K562 (cell line): ENCODE measurements around the gene NEMF. TPM values are rescaled to one million over a fixed set of nuclear protein-coding genes. Genes with fewer than 3 reads are reported as not detected.

Experiments
- ATAC-seq: fragments of 200-7000 bp; cut with Tn5 transposase; 3 replicates; pipeline ENCODE4 v1.9.1; 2020; ENCODE audit warnings: moderate library complexity
- BruUV-seq: library from RNA; stranded (reverse); fragments of 400-500 nt; replicated peaks from 2 replicates; lab custom pipeline; 2021; lab: Mats Ljungman, UMichigan
- CTCF ChIA-PET: fragments of 300-600 bp; formaldehyde crosslinking; extraction: SDS; loops from one replicate; lab custom pipeline; 2021; ENCODE audit warnings: low intra/inter-chr PET ratio; lab: Yijun Ruan, JAX
- POLR2A ChIA-PET: fragments of 300-600, 350-650 bp; sonication (Branson Sonifier 250); formaldehyde crosslinking; extraction: SDS; loops from one replicate; lab custom pipeline; 2021; ENCODE audit warnings: antibody characterized with exemption, inconsistent platforms; lab: Yijun Ruan, JAX
- DNase-seq, 4 experiments: peaks; one replicate each; pipeline versions ENCODE4 v3.0.0 to v3.0.0-alpha.2; 2011 to 2018; ENCODE audit warnings: low spot score in 3 of 4, mixed read lengths in 3 of 4; ENCODE audit errors: extremely low read depth in 1 of 4
- FAIRE-seq: peaks from 2 replicates; lab custom pipeline; 2011; peaks lifted over from hg19 to GRCh38; lab: Jason Lieb, UNC
- H2AFZ ChIP-seq: 2 replicates; pipeline ENCODE4 v1.6.0; 2011; ENCODE audit warnings: low read depth, low read length, control low read depth, inconsistent platforms
- H3K27ac ChIP-seq: fragments of 200-600 bp; 3 replicates; pipeline ENCODE4 v1.8.0; 2011; ENCODE audit warnings: low read depth, mild to moderate bottlenecking, control low read depth, inconsistent platforms, low read length, moderate library complexity, mixed read lengths; ENCODE audit errors: extremely low read depth
- H3K27me3 ChIP-seq, 2 experiments: fragments of 300-600 bp in 1 of 2; 2 replicates in 1 of 2; 3 replicates in 1 of 2; pipeline versions ENCODE4 v1.6.0 to v1.8.0; 2011; ENCODE audit warnings: inconsistent platforms in 2 of 2, low read length in 2 of 2, mild to moderate bottlenecking in 1 of 2, mixed read lengths in 1 of 2, moderate library complexity in 1 of 2; ENCODE audit not compliant: control insufficient read depth in 2 of 2, insufficient read depth in 2 of 2
- H3K36me3 ChIP-seq: fragments of 300-600 bp; 3 replicates; pipeline ENCODE4 v1.8.0; 2011; ENCODE audit warnings: mild to moderate bottlenecking, low read length, inconsistent platforms; ENCODE audit not compliant: control insufficient read depth, insufficient read depth
- H3K4me1 ChIP-seq, 2 experiments: fragments of 200-600 bp in 1 of 2; replicated peaks in 1 of 2; 2 replicates in 1 of 2; 3 replicates in 1 of 2; pipeline versions ENCODE4 v1.5.1 to v1.8.0; 2011; ENCODE audit warnings: inconsistent platforms in 2 of 2, low read length in 2 of 2, mild to moderate bottlenecking in 1 of 2, mixed read lengths in 1 of 2, moderate library complexity in 1 of 2; ENCODE audit not compliant: control insufficient read depth in 2 of 2, insufficient read depth in 2 of 2
- H3K4me2 ChIP-seq: 2 replicates; pipeline ENCODE4 v1.6.1; 2011; ENCODE audit warnings: low read length, control low read depth, inconsistent platforms, mixed read lengths; ENCODE audit not compliant: insufficient read depth
- H3K4me3 ChIP-seq: fragments of 200-600 bp; sonication (generic), shearing (Covaris generic); 2 replicates; pipeline ENCODE4 v1.5.1; 2016; ENCODE audit warnings: control low read depth, inconsistent platforms
- H3K79me2 ChIP-seq: fragments of 200-600 bp; 3 replicates; pipeline ENCODE4 v1.8.0; 2011; ENCODE audit warnings: low read length, inconsistent platforms; ENCODE audit not compliant: control insufficient read depth, insufficient read depth
- H3K9ac ChIP-seq, 2 experiments: 2 replicates each; pipeline versions ENCODE4 v1.6.0 to v1.6.1; 2011; ENCODE audit warnings: low read depth in 2 of 2, low read length in 2 of 2, control low read depth in 1 of 2, inconsistent platforms in 1 of 2, mild to moderate bottlenecking in 1 of 2, mixed read lengths in 1 of 2; ENCODE audit not compliant: insufficient read depth in 1 of 2
- H3K9me1 ChIP-seq: one replicate; pipeline ENCODE4 v1.6.0; 2011; ENCODE audit warnings: inconsistent platforms, mild to moderate bottlenecking, low read length, moderate library complexity; ENCODE audit not compliant: control insufficient read depth, insufficient read depth
- H3K9me3 ChIP-seq: replicated peaks from 2 replicates; pipeline ENCODE4 v1.5.1; 2011; ENCODE audit warnings: low read depth, low read length, inconsistent platforms; ENCODE audit not compliant: control insufficient read depth, insufficient read depth
- H4K20me1 ChIP-seq: replicated peaks from 2 replicates; pipeline ENCODE4 v1.6.1; 2011; ENCODE audit warnings: low read length, inconsistent platforms, mixed read lengths; ENCODE audit not compliant: control insufficient read depth, insufficient read depth
- ATF7 ChIP-seq: fragments of 450-650 bp; IDR thresholded peaks from 2 replicates; pipeline ENCODE4 v1.7.1; 2014; ENCODE audit warnings: mild to moderate bottlenecking, moderate library complexity
- CBFA2T2 ChIP-seq: fragments of 450-650 bp; conservative IDR thresholded peaks from 2 replicates; pipeline ENCODE4 v1.6.1; 2017; ENCODE audit warnings: mild to moderate bottlenecking
- CBFA2T3 ChIP-seq: fragments of 450-650 bp; IDR thresholded peaks from 2 replicates; pipeline ENCODE4 v1.6.1; 2017
- CTBP1 ChIP-seq: fragments of 450-650 bp; IDR thresholded peaks from 2 replicates; pipeline ENCODE4 v1.6.1; 2016; ENCODE audit warnings: borderline replicate concordance
- FOXA1 ChIP-seq: fragments of 450-650 bp; IDR thresholded peaks from 2 replicates; pipeline ENCODE4 v1.6.1; 2016; ENCODE audit warnings: mild to moderate bottlenecking, borderline replicate concordance
- NUFIP1 ChIP-seq: fragments of 450-650 bp; IDR thresholded peaks from 2 replicates; pipeline ENCODE4 v1.6.1; 2018; ENCODE audit not compliant: partially characterized antibody
- RAD21 ChIP-seq, 2 experiments: fragments of 250-450 bp in 1 of 2; fragments of 450-650 bp in 1 of 2; sonication (Bioruptor Pico) in 1 of 2; formaldehyde crosslinking in 1 of 2; IDR thresholded peaks in 1 of 2; conservative IDR thresholded peaks in 1 of 2; 2 replicates each; pipeline versions ENCODE4 v1.4.0 to v1.8.0; 2020 to 2022; ENCODE audit warnings: mild to moderate bottlenecking in 2 of 2, moderate library complexity in 1 of 2
- SAFB ChIP-seq: fragments of 200-400 bp; formaldehyde crosslinking; IDR thresholded peaks from 2 replicates; pipeline ENCODE4 v1.6.1; 2017; ENCODE audit warnings: low read depth, low read length, borderline replicate concordance
- SMARCA4 ChIP-seq: fragments of 450-650 bp; IDR thresholded peaks from 2 replicates; pipeline ENCODE4 v1.6.1; 2016
- SPI1 ChIP-seq: IDR thresholded peaks from 2 replicates; pipeline ENCODE4 v1.6.1; 2011; ENCODE audit warnings: low read depth, low read length, control low read depth, borderline replicate concordance
- TCF3 ChIP-seq: sonication (generic); formaldehyde crosslinking; IDR thresholded peaks from 2 replicates; pipeline ENCODE4 v1.4.0; 2020; ENCODE audit warnings: mild to moderate bottlenecking, missing genetic modification reagents
- TOE1 ChIP-seq, 2 experiments: fragments of 450-650 bp in 1 of 2; sonication (generic) in 1 of 2; formaldehyde crosslinking in 1 of 2; IDR thresholded peaks; 2 replicates each; pipeline versions ENCODE4 v1.7.1 to v1.8.0; 2016 to 2022; ENCODE audit warnings: borderline replicate concordance in 2 of 2, mild to moderate bottlenecking in 2 of 2, antibody characterized with exemption in 1 of 2, inconsistent platforms in 1 of 2, low read depth in 1 of 2, missing genetic modification reagents in 1 of 2, moderate library complexity in 1 of 2
- ZNF311 ChIP-seq: fragments of 250-450 bp; sonication (Bioruptor Pico); IDR thresholded peaks from 2 replicates; pipeline ENCODE4 v1.4.0; 2020; ENCODE audit warnings: mild to moderate bottlenecking, moderate library complexity
- ZNF316 ChIP-seq: fragments of 450-650 bp; IDR thresholded peaks from 2 replicates; pipeline ENCODE4 v1.6.1; 2016
- ZNF764 ChIP-seq: fragments of 250-450 bp; sonication (Bioruptor Pico); IDR thresholded peaks from 2 replicates; pipeline ENCODE4 v1.4.0; 2020; ENCODE audit warnings: low read depth, mild to moderate bottlenecking, moderate library complexity
- WGBS: fragments of 100-300 bp; shearing (Covaris generic); methylation state at CpG from one replicate; pipeline ENCODE4 v1.1.6; 2016; ENCODE audit warnings: low coverage, mixed read lengths; ENCODE audit not compliant: insufficient coverage; ENCODE audit errors: missing lambda C conversion rate; 5-methylcytosine and 5-hydroxymethylcytosine counted together
- in situ Hi-C: fragments of 300-500 bp; cut with MboI; formaldehyde crosslinking; loops from 4 replicates; pipeline ENCODE4 v1.15.0; 2018; ENCODE audit warnings: inconsistent platforms, mixed read lengths
- intact Hi-C: fragments of 100-400 bp; cut with micrococcal nuclease; formaldehyde crosslinking; loops from 2 replicates; pipeline ENCODE4 v1.14.2; 2022
- polyA plus RNA-seq, 8 experiments: library from polyadenylated mRNA; depleted of rRNA in 4 of 8; stranded (reverse) in 5 of 8; unstranded in 3 of 8; fragments of >200 nt; fragmentation: Nextera tagmentation in 2 of 8; fragmentation: Illumina TruSeq in 1 of 8; extraction: Ambion mirVana in 2 of 8; extraction: Trizol in 1 of 8; gene quantifications; 2 replicates each; pipeline versions ENCODE4 v1.2.1 to v1.2.3, GENCODE V29; 2011 to 2014; ENCODE audit warnings: inconsistent platforms in 1 of 8, missing spikeins in 1 of 8
- total RNA-seq, 7 experiments: library from RNA; depleted of rRNA in 6 of 7; stranded (reverse); fragments of >200 nt in 6 of 7; fragmentation: Illumina TruSeq in 2 of 7; extraction: Trizol in 2 of 7; gene quantifications; 2 replicates each; pipeline versions ENCODE4 v1.2.1 to v1.2.3, GENCODE V29; 2011 to 2021; ENCODE audit warnings: low replicate concordance in 1 of 7
- TF ChIP-seq, protein P1 (sequence below): sonication (generic); formaldehyde crosslinking; IDR thresholded peaks from 2 replicates; pipeline ENCODE4 v1.5.0; 2020; ENCODE audit warnings: missing genetic modification reagents
- TF ChIP-seq, protein P2 (sequence below): IDR thresholded peaks from 2 replicates; pipeline ENCODE4 v1.6.1; 2011; ENCODE audit warnings: borderline replicate concordance, low read depth, mild to moderate bottlenecking, moderate library complexity, low read length; ENCODE audit not compliant: insufficient read depth, poor library complexity, severe bottlenecking
- TF ChIP-seq, protein P3 (sequence below): fragments of 450-650 bp; IDR thresholded peaks from 2 replicates; pipeline ENCODE4 v1.6.1; 2018; ENCODE audit warnings: mild to moderate bottlenecking, low read depth; ENCODE audit not compliant: partially characterized antibody

Gene NEMF
- total and polyA plus RNA-seq, 9 of the 15 experiments (the other 6 are each of a cell fraction or from before 2014, with no cell fraction given) = 38.8 to 94.4 (median 61.0) TPM

DNA sequence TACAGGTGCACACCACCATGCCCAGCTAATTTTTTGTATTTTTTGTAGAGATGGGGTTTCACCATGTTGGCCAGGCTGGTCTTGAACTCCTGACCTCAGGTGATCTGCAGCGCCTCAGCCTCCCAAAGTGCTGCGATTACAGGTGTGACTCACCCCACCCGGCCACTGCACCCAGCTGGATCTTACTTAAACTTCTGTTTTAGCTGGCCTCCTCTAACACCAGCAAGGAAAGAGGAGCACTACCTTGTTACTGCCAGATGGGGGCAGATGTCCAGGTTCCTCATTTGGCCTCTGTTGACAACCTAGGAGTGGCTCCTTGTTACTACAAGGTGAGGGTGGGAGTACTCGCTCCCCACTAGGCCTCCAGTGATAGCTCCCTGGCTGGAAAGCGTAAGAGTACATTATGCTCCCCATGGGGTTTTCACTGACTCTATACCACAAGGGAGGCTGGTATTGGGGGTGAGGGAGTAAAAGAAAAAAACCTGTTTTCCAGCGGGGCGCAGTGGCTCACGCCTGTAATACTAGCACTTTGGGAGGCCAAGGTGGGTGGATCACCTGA is 27.1 kb upstream of the NEMF start:
- ChIA-PET CTCF (no interaction called here), POLR2A (interaction anchor here (0.7 to 2.3 kb wide), 4 partner anchors 12 to 246 kb away, joined by 3 to 12 read pairs (median 6); partner anchors contain the start of gene ARF6)
- Histone ChIP-seq H3K4me3 (no peak overlapping the region), H3K4me1 (peaks cover 17 to 29% of the 10 kb centered on the region in 2 experiments), H3K9me3 (no peaks in the 10 kb centered on the region), H3K27ac (peak overlapping the region; percentile 67; the same call in 2 of the 3 replicates), H4K20me1 (no peaks in the 10 kb centered on the region), H3K9ac (0 out of 4 replicates have a peak overlapping the region, but pooled peaks of 1 of the 2 experiments have one; percentile 41), H3K4me2 (peak overlapping the region; percentile 3; the same call in 1 of the 2 replicates), H2AFZ (peak overlapping the region; percentile 77), H3K27me3 (no peaks in the 10 kb centered on the region), H3K79me2 (no peaks in the 10 kb centered on the region), H3K9me1 (no peaks in the 10 kb centered on the region), H3K36me3 (no peaks in the 10 kb centered on the region)
- ATAC-seq = peak; percentile 92
- no TSS peak for BruUV-seq
- intact Hi-C loops (no loop called here), in situ Hi-C loops (no loop called here)
- WGBS = 29% methylated on average over 8 of the region's 8 CpGs
- peak; percentile 65 to 86 (median 69) for DNase-seq
- peak; percentile 99 for FAIRE-seq
- TF ChIP-seq ZNF764 (CRISPR knock-in tag) (no peak), ZNF311 (CRISPR knock-in tag) (no peak), CBFA2T3 (peak; percentile 53), SPI1 (peak; percentile 78), ZNF316 (no peak), TCF3 (CRISPR knock-in tag) (peak; percentile 24; the same call in 1 of the 2 replicates), CTBP1 (peak; percentile 64), FOXA1 (no peak), NUFIP1 (no peak), CBFA2T2 (0 out of 2 replicates have a peak, but pooled peaks have one; percentile 30), TOE1 (IDR thresholded peaks at IDR 0.05; ENCODE audit: borderline replicate concordance) (0 out of 2 replicates have a peak, but pooled peaks have one; percentile 20), TOE1 (CRISPR knock-in tag; IDR thresholded peaks at IDR 0.05; ENCODE audit: borderline replicate concordance, low read depth) (no peak), SMARCA4 (no peak; the same call in 1 of the 2 replicates), RAD21 (CRISPR knock-in tag; conservative IDR thresholded peaks at IDR 0.05 in 1 of 2, IDR thresholded peaks at IDR 0.05 in 1 of 2) (peak; percentile 50 to 72), ATF7 (peak; percentile 35; the same call in 1 of the 2 replicates), SAFB (no peak)
- TF ChIP-seq, protein P1, sequence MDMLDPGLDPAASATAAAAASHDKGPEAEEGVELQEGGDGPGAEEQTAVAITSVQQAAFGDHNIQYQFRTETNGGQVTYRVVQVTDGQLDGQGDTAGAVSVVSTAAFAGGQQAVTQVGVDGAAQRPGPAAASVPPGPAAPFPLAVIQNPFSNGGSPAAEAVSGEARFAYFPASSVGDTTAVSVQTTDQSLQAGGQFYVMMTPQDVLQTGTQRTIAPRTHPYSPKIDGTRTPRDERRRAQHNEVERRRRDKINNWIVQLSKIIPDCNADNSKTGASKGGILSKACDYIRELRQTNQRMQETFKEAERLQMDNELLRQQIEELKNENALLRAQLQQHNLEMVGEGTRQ (CRISPR knock-in tag) = no peak
- TF ChIP-seq, protein P2, sequence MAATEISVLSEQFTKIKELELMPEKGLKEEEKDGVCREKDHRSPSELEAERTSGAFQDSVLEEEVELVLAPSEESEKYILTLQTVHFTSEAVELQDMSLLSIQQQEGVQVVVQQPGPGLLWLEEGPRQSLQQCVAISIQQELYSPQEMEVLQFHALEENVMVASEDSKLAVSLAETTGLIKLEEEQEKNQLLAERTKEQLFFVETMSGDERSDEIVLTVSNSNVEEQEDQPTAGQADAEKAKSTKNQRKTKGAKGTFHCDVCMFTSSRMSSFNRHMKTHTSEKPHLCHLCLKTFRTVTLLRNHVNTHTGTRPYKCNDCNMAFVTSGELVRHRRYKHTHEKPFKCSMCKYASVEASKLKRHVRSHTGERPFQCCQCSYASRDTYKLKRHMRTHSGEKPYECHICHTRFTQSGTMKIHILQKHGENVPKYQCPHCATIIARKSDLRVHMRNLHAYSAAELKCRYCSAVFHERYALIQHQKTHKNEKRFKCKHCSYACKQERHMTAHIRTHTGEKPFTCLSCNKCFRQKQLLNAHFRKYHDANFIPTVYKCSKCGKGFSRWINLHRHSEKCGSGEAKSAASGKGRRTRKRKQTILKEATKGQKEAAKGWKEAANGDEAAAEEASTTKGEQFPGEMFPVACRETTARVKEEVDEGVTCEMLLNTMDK = no peak
- TF ChIP-seq, protein P3, sequence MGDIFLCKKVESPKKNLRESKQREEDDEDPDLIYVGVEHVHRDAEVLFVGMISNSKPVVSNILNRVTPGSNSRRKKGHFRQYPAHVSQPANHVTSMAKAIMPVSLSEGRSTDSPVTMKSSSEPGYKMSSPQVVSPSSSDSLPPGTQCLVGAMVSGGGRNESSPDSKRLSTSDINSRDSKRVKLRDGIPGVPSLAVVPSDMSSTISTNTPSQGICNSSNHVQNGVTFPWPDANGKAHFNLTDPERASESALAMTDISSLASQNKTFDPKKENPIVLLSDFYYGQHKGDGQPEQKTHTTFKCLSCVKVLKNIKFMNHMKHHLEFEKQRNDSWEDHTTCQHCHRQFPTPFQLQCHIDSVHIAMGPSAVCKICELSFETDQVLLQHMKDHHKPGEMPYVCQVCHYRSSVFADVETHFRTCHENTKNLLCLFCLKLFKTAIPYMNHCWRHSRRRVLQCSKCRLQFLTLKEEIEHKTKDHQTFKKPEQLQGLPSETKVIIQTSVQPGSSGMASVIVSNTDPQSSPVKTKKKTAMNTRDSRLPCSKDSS = no peak
